Measurements from ENCODE around the gene C3orf20.
"Not testable (repeated sequence)": the region's sequence is repeated elsewhere in the genome, so short reads cannot be mapped to it uniquely, and the experiment has no call there.

- TF ChIP-seq CTCF, POLR2A (IDR thresholded peaks at IDR 0.05): not testable (repeated sequence)
Measured at GRCh38 chr3:14809611-14810010, 134.7 kb downstream of the C3orf20 start.
